Measurements from ENCODE around the gene CBX6.

CBX6 gene

DNA sequence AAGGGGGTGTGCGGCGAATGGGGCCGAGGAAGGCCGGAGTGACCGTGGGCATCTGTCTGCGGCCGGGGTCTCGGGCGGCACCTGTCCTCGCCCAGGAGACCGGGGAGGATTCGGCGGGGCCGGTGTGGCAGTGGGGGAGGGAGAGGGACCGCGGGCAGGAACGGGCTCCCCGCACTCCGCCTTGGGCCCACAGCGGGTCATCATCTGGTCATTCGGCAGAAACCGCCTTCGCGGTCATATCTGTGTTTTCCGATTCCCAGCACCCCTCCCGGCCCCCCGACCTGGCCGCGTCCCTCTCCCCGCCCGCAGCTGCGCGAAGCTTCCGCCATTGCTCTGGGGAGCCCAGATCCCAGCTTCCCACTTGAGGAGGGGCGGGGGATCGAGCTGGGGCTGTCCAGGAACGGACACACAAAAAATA lies 824 bp upstream of the CBX6 start:
- peak; percentile 3 for DNase-seq

DNA sequence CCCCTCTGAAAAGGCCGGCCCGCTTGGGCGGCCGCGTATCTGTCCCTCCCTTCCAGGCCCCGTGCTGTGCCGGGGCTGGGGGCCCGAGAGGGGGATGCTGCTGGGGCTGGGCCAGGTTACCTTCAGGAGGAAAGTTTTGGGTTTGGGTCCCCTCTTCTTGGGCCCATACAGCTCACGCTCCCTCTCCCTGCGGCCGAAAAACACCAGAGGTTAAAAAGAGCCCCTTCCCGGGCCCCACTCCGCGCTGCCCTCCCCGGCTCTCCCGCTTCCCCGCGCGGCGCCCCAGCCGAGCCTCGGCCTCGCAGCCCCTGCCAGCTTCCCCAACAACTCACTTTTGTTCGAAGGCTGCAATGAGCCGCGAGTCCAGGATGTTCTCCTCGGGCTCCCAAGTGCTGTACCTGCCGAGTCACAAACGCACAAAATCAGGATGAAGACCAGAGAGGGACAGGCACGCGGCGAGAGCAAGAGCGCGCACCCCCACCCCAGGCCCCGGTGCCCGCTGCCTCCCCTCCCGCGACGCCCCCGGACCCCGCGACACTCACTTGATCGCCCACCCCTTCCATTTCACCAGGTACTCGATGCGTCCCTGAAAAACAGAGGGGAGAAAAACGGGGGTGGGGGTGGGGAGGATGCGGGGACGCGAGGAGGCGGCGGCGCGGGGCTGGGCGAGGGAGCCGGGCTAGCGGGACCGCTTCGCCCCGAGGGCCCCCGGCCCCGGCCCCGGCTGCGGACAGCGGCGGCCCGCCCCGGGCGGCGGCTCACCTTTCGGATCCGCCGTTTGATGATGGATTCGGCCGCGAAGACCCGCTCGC lies 450 bp downstream of the CBX6 start:
- no peak for DNase-seq

DNA sequence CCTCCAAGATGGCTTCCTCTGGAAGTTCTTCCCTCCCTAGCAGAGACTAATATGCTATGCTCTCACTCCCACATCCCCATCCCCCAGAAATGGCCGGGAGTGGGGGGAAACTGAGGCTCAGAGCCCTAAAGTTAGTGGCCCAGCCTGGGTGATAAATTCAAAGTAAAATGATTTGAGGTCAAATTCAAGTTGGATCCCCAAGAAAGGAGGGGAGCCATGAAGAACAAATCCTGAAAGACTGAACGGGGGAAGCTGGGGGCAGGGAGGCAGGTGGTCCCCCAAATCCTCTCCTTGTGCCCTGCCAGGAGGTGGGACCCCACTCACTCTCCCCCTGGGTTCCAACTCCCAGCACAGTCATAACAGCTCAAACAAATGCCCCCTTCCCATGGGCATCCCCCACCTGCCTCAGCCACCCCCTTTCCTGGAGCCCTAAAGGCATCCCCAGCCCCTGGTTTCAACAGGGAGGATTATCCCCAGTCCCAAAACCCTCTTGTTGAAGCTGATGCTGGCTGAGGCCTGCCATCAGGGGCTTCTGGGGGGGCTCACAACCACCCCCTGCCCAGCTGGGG lies 1.1 kb downstream of the CBX6 start:
- DNase-seq, result no peak

DNA sequence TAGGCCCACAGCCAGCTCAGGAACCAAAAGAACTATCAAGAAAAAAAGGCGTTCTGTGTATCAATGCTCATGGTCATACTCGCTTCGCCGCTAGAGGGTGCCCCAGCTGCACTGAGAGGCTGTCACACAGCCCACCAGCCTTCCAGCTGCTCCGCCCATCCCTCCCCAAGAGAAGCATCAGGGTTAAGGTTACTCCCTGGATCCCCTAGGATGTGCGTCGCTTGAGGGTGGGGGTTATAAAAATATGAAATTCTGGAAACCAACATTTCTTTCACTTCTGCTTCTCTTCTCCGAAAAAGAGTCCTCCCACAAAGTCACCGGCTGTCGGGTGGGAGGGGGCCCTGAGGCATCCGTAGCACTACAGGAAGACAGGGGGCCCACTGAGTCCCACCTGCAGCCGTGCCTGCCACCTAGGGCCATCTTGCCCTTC lies 1.7 kb downstream of the CBX6 start:
- peak; percentile 6 for DNase-seq

DNA sequence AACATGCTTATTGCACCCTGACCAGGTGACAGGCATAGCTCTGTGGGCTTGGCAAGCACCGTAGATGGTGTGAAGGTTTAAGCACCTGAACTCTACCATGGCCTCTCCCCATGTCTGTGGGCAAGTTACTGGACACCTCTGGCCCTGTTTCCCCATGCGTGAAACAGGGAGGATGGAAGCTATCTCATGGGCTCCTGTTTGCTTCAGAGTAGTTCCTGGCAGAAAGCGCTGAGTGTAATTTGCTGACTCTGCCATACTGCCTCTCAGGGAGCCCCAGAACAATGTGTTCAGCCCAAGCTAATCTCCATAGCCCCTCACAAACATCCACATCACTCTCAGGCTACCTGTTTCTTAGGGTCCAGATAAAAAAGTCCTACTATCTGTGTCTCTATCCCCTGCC lies 2.4 kb downstream of the CBX6 start:
- no peak for DNase-seq

DNA sequence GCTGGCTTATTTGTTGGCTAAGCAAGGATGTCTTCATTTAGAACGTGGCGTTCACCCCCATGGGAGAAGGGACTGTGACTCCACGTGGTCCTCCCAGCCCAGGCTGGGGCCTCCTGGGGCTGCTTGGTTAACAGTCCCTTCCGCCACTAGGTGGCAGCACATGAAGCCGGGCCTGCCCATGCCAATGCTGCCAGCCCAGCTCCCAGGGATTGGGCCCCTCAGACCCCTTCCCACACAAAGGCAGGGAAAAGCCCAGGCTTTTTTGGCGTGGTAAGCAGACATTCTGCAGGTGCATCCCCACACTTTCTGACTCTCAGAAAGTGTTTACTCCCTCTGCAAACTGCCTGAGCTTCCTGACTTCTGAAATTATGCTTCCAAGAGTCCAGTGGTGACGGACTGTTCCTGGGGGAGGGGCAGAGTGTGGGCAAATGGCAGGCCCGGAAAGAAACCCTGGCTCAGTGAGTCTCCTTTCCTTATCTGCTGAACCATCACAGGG lies 3.1 kb downstream of the CBX6 start:
- no peak for DNase-seq

DNA sequence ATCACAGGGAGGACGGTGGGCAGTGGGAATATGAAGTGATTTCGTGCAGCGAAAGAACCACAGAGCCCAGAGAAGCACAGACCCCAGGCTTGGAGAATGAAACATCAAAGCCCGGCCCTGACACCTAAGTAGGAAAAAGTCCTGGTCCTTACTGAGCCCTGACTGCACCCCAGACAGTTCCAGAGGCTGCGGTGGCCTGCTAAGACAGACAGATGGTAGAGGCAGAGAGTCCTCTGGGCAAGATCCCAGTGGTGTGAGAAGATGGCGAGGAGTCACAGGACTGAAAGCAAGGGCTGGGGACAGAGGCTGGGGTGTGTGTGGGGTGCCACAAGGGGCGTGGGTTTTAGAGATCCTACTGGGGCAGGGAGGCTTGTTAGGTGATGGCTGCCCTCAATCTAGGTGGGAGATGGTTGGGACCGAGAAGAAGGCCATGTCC lies 3.7 kb downstream of the CBX6 start:
- DNase-seq, result no peak

DNA sequence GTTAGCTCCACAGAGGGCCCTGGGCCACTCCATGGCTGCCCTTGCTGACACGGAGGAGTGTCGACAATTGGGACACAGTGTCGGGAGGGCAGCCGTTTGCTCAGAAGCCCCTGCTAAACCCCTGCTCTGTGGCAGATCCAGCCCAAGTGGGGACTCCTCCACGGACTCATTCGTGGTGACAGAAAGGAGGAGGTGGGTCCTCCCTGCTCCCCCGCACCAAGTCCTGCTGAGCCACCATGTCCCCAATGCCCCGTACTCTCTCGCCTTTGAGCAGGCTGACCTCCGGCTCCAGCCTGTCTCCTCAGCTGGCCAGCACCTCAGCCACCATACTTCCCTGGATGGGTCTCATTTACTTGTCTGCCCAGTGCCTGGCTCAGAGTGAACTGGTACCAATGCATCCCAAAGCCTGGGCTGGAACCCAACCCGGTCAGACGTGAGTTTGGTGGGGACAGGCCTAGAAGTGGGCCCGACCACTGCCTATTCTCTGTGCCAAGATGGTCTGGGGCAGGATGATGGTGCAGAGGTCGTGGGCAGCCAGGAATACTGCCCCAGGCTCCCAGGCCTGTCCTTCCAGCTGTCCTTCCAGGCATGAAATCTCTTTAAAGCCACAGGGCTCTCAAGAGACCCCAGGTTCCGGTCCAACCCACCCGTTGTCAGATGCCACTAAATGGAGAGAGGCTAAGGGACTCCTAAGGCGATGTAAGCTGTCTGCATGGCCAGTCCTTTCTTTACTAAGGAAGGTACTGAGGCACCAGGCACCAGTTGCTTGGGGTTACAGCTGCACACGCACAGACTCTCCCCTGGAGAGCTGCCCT lies 4.3 kb downstream of the CBX6 start:
- DNase-seq, result no peak

DNA sequence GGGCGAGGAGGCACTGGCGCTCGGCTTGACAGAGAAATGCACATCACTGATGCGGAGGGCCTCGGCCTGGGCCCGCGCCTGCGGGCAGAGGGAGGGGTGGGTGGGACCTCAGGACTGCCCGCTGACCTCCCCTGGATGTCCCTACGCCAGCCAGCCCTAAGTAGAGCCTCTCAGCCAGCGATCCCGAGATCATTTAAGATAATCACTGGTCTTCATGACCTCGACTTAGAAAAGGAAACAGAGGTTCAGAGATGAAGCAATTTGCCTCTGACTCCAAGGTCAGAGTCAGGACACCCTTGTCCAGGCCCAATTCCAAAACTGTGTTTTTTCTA lies 4.9 kb downstream of the CBX6 start:
- DNase-seq, result no peak

DNA sequence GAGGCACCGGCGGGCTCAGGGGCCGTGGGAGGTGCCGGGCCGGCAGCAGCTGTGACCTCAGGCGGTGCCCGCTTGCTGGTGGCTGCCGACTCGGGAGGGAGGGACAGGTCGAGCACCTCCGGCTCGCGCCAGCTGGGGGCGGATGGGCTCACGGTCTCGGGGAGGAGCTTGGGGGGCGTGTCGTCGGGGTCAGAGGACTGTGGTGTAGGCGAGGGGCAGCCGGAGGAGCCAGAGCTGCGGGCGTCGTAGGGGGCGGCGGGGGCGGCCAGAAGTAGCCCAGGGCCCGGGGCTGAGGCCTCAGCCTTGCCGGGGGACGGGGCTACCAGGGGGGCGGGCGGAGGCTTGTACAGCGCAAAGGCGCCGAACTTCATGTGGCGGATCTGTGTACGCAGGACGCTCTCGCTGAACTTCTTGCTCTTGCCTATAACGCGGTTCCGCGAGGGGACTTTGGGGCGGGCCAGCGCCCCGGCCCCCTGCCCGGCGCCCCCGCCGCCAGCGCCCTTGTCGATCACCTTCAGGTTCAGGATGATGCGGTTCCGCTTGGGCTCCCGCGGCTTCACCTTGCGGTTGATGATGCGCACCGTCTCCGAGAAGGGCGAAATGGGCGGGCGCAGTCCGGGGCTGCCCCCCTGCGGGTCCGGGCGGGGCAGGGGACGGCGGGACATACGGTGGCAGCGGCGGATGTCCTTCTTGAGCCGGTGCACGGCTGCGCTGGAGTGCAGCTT lies 5.5 kb downstream of the CBX6 start:
- DNase-seq, result no peak

DNA sequence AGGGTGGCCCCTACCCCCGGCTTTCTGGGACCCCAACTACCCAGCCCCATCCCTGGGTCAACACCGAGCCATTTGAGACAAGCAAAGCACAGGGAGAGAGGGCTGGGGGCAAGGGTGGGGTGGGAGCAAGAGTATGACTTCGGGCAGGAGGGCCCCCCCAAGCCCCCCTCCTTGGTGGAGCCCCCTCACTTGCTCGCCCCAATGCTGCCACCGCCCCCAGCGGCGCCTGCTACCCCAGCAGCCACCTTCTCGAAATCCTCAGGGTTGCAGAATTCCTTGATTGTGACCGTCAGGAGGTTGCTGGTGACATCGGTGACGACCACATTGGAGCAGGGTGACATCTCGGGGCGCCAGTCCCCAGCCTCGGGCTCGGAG lies 6.0 kb downstream of the CBX6 start:
- no peak for DNase-seq

DNA sequence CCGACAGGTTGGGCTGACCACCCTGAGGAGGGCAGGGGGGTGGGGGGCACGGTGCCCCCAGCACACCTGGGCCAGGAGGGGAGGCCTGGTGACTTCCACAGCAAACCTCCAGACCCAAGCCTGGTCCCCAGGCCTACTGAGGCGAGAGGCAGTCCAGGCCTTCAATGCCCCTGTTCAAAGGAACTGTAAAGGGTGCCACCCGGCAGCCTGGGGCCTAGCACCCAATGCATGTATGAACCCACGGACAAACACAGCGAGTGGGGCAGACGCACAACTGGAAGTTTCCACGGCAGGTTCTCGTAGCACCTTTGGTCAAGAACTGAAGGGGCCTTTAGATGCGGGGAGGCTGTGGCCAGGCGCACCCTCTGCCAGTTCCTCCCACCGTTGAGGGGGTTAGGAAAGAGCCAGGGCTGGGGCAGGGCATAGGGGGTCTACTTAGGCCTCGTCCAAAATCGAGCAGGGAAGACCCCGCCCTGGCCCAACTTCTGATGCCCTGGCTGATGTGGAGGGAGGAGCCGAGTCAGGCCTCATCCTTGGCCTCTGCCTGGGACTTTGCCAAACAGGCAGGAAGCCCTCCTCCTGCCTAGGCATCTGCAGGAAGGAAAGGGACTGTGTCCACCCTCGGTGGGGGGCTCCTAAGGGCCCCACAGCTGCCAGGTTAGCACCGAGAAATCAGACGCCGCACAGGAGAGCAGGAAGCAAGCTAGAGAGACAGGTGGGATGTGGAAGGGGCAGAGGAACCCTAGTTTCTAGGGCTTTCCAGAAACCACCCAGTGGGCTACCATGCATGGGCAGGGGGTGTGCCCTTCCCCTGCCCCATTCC lies 6.6 kb downstream of the CBX6 start:
- no peak for DNase-seq

DNA sequence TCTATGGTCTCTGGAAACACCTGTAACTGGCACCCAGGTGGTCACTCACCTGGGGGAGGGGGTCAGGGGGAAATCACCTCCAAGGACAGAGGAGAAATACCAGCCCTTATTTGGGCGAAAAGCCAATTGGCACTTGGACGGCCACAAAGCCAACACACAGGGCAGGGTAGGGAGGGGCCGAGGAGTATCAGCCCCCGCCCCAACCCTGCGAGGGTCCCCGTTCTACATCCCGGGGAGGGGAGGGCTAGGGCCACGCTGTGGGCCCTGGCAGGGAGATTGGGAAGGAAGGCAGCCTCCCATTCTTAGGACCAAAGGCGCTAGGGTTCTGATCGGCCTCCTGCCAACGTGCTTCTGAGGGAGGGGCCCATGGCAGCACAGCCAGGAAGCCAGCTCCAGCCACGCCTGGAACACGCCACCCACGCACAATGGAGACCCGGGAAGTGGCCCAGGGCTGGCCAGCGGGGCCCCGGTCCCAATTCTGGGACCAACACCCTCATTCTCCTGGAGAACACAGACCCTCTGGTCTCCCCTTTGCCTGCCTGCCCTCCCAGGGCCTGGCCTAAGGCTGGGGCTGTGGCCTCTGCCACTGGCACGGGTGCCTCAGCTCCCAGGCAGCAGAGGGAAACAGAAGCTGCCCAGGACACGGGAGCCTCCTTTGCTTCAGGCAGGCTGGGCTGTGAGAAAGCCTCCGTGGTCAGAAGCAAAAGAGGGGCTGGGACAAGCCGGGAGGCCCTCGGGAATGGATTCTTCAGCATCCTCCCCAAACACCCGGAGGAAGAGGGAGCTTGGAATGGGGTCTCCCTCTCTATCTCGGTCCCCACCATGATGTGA lies 7.4 kb downstream of the CBX6 start:
- no peak for DNase-seq

DNA sequence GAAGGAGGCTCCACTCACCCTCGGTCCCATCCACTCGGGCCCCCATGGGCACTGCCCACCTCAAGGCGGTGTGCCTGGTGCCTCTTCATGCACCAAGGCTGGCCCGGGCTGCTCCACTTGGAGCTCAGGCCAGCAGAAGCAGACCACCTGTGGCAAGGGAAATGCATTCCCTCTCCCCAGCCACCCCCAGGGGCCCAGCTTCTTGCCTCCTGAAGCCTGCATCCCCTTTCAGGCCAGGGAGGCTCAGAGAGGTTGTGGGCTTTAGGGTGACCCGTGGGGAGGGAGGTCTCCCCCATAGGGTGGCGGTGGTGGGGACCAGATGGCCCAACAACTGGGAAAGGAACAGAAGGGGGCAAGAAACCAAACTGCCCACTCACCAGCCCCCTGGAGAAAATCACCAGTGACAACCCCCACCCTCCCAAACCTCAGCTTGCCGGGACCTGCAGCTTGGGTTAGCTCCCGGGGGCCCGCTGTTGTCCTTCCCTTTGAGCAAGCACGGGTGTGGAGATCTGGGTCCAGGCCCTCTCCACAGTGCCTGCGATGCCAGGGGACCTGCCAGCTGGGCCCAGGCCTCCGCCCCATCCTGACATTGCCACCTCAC lies 8.4 kb downstream of the CBX6 start:
- no peak for DNase-seq

DNA sequence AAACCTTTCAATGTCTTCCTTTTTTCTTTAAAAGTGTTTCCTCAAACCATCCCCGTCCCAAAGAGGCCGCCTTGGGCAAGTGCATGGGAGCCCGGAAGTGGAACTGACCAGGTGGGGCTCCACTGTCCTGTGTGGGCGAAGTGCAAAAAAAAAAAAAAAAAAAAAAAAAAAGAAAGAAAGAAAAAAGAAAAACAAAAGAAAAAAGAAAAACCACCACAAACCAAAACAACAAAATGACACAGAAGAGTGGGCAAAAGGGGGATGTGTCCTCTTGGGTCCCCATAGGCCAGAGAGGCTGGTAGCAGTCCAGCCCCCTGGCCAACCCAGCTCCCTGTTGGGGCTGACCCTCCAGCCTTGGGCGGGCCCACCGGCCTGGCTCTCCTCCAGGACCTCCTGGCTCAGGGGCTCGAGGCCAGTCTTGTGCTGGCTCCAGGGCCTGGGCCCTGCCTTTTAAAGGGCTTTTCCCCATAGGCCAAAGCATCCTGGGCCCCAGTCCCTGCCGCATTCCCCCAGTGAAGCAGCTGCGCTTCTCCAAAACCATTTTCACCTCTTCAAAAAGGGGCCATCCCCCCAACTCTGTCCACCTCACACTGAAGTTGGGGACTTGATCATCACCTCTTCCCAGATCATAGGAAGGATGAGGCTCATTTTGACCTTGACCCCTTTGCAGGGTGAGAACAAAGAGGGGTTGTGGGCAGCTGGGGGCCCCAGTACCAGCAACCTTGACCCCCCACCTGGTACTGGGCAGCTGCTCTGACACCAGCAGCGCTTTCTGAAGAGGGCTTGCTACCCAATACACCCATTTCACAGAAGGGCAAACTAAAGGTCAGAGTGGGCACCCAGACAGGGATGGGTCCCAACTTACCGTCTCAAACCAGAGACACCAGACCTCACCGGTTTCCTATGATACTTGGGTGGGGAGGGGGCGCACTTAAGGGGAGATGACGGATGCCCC lies 9.4 kb downstream of the CBX6 start:
- DNase-seq, result no peak

DNA sequence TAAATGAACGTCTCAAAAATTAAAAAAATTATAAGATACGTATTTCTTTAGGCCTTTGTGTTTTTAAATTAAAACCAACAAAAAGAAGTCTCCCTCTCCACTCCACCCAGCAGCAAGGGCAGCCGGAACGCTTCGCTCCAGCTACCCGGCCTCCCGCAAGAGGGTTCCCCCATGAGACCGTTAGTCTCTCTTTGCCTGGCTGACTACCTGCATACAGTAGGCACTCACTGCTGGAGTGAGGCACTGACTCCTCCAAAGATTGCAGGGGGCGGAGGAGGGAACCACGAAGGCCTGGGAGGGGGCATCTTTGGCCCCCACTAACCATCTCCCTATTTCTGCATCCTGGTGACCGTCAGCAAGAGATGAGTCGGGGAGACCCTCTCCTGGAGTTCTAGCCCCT lies 10.1 kb downstream of the CBX6 start:
- no peak for DNase-seq

DNA sequence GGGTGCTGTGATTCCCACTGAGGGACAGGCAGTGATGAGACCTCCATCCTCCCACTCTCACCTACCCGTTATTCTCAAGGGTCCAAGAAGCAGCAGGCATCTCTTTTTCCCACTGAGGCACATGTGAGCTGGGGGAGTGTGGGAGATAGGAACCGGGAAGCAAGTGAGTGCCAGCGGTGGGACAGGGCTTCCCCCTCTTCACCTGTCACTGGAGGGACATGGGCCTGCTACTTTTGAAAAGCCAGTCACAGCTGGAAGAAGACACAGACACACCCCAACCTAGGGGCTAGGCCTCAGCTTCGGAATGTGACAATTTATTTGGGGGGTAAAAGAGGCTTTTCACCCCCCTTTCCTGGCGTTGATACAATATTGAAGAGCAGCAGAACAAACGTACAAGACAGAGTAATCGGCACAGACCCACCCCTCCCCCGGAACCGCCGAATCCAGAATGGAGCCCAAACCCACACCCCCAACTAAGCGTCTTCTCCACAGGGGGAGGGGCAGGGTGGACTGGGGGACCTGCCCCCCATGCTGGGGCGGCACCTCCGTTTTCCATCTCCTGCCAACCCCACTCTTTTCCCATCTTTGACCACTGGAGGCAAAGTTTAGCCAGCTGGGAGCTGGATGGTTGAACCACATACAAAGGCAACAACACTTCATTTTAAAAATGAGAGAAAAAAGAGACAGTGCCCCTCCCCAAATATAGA lies 10.7 kb downstream of the CBX6 start:
- no peak for DNase-seq

DNA sequence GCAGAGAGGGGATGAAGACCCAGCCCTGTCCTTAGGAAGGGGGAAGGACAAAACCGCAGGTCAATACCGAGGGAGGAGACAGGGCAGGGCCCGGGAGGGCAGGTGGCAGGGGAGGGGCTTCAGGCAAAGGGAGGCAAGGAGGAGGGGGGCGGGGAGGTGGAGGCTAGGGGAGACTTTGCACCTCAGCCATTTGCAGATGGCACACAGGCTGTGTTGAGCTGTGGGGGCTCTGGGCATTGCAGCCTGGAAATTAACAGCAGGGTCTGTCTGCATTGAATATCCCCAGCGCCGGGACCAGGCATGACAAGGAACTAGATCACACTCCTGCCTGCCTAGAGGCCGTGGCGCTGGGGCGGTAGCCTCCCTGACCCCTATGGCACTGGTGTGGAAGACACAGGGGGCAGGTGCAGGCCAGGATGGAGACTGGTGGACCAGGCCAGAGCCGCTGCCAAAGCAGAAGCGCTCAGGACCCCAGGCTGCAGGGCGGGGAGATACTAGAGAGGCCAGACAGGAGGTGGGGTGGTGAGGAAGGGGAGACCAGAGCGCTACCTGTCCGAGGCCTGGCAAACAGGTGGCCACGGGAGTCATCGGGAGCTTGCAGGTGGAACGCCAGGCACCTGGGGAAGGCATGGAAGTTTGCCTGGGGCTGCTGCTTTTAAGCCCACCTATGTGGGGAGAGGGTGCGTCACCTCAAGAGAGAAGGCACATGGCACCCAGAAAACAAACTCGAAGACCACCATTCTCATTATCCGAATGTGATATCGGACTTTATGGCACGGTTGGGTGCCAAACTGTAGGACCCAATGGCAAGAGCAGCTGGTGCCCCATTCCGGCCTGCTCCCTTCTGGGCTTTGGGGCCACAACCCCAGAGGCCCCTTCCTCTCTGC lies 11.5 kb downstream of the CBX6 start:
- no peak for DNase-seq

Measured in NCI-H1417 treated with DMSO at 0.1 percent for 48 hours (cell line).